Mesodermal cell (in vitro differentiated cells): ENCODE measurements around the gene RASA1.
A peak's percentile ranks its signal among the peaks of the same experiment; 100 is the strongest.
"Not testable (repeated sequence)": the region's sequence is repeated elsewhere in the genome, so short reads cannot be mapped to it uniquely, and the experiment has no call there.

ENCODE experiments used
- H3K27ac ChIP-seq: 2 replicates; pipeline ENCODE4 v1.7.0; 2013; ENCODE audit warnings: mild to moderate bottlenecking, low read depth, low read length, moderate library complexity; ENCODE audit not compliant: severe bottlenecking
- H3K36me3 ChIP-seq: 2 replicates; pipeline ENCODE4 v1.7.1; 2013; ENCODE audit warnings: mild to moderate bottlenecking, low read length, moderate library complexity; ENCODE audit not compliant: control insufficient read depth, insufficient read depth
- H3K4me1 ChIP-seq: one replicate; pipeline ENCODE4 v1.7.1; 2013; ENCODE audit warnings: mild to moderate bottlenecking, low read length; ENCODE audit not compliant: insufficient read depth, control insufficient read depth, poor library complexity, severe bottlenecking
- H3K4me3 ChIP-seq: 2 replicates; pipeline ENCODE4 v1.7.0; 2013; ENCODE audit warnings: low read length, control low read depth, mild to moderate bottlenecking; ENCODE audit not compliant: insufficient read depth, poor library complexity, severe bottlenecking; ENCODE audit errors: extremely low read depth
- H3K9me3 ChIP-seq: 2 replicates; pipeline ENCODE4 v1.7.1; 2013; ENCODE audit warnings: mild to moderate bottlenecking, low read length, moderate library complexity; ENCODE audit not compliant: control insufficient read depth
- WGBS, 2 experiments: methylation state at CpG; one replicate each; pipeline ENCODE4 v1.1.5; 2013; ENCODE audit warnings: missing lambda C conversion rate in 2 of 2; ENCODE audit not compliant: insufficient coverage in 2 of 2; 5-methylcytosine and 5-hydroxymethylcytosine counted together

RASA1 gene

DNA sequence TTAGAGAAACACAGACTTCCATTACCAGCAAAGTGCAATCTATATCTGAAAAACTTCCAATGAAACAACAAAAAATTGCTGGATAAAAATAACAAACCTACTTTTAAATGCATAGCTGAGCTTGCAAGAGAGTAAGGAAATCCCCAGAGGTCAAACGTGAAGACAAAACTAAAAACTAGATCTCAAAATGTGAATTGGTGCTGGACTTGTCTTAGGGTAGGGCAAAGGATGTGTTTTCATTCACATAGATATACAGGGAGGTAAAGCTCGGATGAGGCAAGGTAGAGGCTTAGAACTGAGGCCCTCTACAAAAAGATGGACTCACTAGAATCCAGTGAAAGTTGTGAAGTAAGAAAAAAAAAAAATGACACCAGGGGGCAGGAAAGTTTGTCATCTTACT is 13.6 kb upstream of the RASA1 start:
- 57% methylated on average over 1 of the region's 2 CpGs; no CpG with 5 or more reads in 1 of the 2 experiments for WGBS, 2 experiments
- no peak overlapping the region for H3K27ac ChIP-seq
- H3K4me3 ChIP-seq, result no peak overlapping the region
- peaks cover 3% of the 10 kb centered on the region for H3K9me3 ChIP-seq
- no peaks in the 10 kb centered on the region for H3K4me1 ChIP-seq
- H3K36me3 ChIP-seq, result no peaks in the 10 kb centered on the region

DNA sequence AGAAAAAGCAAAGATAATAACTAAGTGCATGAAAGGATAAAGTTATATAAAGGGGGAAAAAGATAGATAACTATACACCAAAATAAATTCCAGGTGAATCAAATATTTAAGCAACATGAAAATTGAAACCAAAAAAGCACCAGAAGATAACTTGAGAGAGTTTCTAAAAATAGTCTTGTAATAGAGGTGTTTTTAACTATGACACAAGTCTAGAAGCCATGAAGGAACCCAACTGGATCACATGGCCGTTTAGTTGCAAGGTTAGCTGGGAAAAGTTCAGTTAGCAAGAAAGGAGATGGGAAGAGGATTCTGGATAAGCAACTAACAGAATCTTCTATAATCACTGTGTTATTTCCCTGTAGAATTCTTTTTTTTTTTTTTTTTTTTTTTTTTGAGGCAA is 9.2 kb upstream of the RASA1 start:
- H3K4me3 ChIP-seq, result no peak overlapping the region
- H3K4me1 ChIP-seq, result no peaks in the 10 kb centered on the region
- H3K36me3 ChIP-seq, result no peaks in the 10 kb centered on the region
- H3K9me3 ChIP-seq, result no peaks in the 10 kb centered on the region
- 100% methylated on average over 1 of the region's 1 CpG; no CpG with 5 or more reads in 1 of the 2 experiments for WGBS, 2 experiments
- H3K27ac ChIP-seq, result no peak overlapping the region

DNA sequence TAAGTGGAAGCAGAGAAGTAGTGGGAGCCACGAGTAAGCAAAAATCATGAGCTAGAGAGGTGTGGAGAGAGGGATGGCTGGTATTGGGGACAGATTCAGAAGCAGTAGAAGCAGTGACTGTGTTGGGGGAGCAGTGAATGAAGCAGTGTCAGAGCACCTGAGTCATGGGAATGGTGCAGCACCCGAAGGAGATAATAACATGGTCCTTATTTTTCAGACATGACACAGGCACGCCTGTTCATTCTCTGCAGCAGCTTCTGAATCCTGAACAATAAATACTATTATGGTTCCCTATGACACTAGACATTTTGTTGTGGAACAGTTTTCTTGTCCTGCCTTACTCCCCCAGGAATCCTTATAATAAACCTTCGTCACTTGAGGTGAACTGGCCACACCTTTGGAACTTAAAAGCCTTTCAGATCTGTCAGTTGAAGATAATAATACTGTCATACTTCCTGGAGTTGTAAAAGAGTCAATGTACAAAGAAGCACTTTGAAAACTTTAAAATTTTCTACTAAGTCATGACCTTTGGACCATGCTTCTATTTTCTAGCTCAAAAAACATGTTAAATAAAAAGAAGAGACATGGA is 7.0 kb upstream of the RASA1 start:
- no peak overlapping the region for H3K27ac ChIP-seq
- 73 to 95% methylated on average over 1 to 3 of the region's 4 CpGs for WGBS, 2 experiments
- H3K36me3 ChIP-seq, result no peaks in the 10 kb centered on the region
- no peak overlapping the region for H3K4me3 ChIP-seq
- no peaks in the 10 kb centered on the region for H3K9me3 ChIP-seq
- no peaks in the 10 kb centered on the region for H3K4me1 ChIP-seq

DNA sequence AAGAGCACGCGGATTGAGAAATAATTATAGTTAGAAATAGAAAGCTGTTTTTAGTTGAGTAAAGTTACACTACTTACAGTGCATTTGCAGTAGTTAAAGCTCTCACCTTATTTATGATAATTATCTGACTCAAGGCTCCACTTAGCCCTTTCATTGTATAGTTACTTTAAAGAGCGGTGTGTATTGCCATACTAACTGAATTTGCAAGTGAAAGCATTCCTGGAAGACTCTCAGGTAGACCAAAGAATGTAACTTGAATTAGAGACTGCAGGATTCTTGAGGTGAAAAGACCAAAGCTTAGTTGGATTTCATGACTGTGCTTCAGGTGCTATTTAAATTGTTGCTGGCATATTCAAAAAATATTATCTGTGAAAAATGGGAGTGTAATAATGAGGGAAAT is 4.2 kb upstream of the RASA1 start:
- no peak overlapping the region for H3K4me3 ChIP-seq
- no peaks in the 10 kb centered on the region for H3K9me3 ChIP-seq
- no peak overlapping the region for H3K27ac ChIP-seq
- 13% methylated on average over 1 of the region's 3 CpGs; no CpG with 5 or more reads in 1 of the 2 experiments for WGBS, 2 experiments
- H3K36me3 ChIP-seq, result no peaks in the 10 kb centered on the region
- no peaks in the 10 kb centered on the region for H3K4me1 ChIP-seq

DNA sequence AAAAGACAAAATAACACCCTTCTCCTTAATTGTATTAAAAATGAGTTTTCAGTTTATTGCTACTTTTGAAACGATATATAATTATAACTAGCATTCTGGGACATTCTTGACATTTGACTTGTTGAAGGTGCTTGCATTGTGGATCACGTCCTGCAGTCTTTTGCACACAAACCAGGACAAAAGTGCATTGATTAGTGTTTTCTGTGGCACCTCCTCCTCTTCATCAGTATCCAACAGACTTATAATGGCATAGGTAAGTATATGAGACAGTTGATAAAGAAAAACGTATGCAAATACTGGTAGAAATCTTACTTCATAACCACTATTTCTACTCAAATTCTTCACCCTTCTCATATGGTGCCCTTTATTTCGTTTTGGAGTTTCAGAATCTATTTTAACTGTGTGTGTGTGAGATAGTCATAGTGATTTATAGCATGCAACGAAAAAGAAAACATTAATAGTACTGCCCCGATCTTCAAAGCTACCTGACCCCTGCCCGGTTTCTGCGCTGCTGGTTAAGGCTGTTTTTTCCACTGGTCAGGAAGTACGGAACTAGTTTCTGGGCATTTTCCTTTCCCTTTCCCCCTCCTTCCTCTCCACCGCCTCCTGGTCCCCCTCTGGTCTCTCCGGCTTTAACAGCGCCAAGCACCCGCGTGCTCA is 639 bp upstream of the RASA1 start:
- H3K4me1 ChIP-seq, result no peaks in the 10 kb centered on the region
- peak overlapping the region; percentile 95 for H3K4me3 ChIP-seq
- peaks cover 17% of the 10 kb centered on the region for H3K36me3 ChIP-seq
- no peaks in the 10 kb centered on the region for H3K9me3 ChIP-seq
- H3K27ac ChIP-seq, result peak overlapping the region; percentile 78
- 0 to 12% methylated on average over 8 to 9 of the region's 14 CpGs for WGBS, 2 experiments

DNA sequence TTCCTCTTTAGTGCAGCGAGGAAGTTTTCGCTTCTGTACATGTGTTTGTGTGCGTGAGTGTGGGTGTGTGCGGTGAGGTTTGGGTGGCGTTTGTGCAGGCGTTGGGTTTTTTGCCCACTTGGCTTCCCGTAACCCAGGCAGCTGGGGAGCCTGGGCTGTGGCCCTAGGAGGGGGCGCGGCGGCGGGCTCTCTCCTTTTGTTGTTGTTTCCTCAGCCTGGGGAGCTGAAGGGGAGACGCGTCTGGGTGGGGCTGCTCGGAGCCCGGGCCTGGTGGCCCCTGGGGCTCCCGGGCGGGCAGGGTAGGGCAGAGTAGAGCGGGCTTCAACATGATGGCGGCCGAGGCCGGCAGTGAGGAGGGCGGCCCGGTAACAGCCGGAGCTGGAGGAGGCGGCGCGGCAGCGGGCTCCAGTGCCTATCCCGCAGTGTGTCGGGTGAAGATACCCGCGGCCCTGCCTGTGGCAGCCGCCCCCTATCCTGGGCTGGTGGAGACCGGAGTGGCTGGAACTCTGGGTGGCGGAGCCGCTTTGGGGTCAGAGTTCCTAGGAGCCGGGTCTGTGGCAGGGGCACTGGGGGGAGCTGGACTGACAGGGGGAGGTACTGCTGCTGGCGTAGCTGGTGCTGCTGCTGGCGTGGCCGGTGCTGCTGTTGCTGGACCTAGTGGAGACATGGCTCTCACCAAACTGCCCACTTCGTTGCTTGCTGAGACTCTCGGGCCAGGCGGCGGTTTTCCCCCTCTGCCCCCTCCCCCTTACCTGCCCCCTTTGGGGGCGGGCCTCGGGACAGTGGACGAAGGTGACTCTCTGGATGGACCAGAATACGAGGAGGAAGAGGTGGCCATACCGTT is 665 bp downstream of the RASA1 start:
- peaks cover 25% of the 10 kb centered on the region for H3K36me3 ChIP-seq
- peak overlapping the region; percentile 88 for H3K27ac ChIP-seq
- no peaks in the 10 kb centered on the region for H3K4me1 ChIP-seq
- H3K9me3 ChIP-seq, result no peaks in the 10 kb centered on the region
- H3K4me3 ChIP-seq, result peak overlapping the region; percentile 95
- WGBS, 2 experiments, result 1 to 2% methylated on average over 27 to 29 of the region's 49 CpGs

DNA sequence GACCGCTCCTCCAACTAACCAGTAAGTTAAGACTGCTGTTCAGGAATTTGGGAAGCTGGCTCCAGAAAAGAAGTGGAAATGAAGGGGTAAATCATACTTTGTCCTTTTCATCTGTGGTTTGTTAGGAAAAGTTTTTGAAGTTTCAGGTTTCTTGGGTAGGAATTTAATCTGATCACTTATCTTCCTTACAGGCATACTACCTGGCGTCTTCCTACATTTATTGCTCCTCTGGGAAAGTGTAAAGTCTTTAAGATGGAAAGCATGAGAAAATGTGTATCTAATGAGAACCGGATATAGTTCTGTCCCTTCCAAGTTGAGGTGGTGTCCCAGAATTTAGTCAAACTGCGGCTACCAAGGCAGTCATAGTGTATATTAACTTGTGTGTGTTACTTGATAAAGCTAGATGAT is 1.3 kb downstream of the RASA1 start:
- H3K4me3 ChIP-seq, result peak overlapping the region; percentile 95
- H3K4me1 ChIP-seq, result no peaks in the 10 kb centered on the region
- peaks cover 31% of the 10 kb centered on the region for H3K36me3 ChIP-seq
- H3K9me3 ChIP-seq, result no peaks in the 10 kb centered on the region
- 22 to 32% methylated on average over 2 of the region's 4 CpGs for WGBS, 2 experiments
- peak overlapping the region; percentile 88 for H3K27ac ChIP-seq

DNA sequence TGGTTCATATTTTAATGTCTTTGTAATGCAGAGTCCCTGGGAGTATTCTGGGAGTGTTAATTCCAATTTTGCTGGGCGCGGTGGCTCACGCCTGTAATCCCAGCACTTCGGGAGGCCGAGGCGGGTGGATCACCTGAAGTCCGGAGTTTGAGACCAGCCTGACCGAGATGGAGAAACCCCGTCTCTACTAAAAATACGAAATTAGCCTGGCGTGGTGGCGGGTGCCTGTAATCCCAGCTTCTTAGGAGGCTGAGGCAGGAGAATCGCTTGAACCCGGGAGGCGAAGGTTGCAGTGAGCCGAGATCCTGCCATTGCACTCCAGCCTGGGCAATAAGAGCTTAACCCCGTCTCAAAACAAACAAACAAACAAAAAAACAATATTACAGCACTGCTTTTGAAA is 3.2 kb downstream of the RASA1 start:
- H3K27ac ChIP-seq, H3K4me3 ChIP-seq, H3K4me1 ChIP-seq, H3K9me3 ChIP-seq: not testable (repeated sequence)
- WGBS, 2 experiments, result 93 to 97% methylated on average over 16 of the region's 17 CpGs
- H3K36me3 ChIP-seq, result peaks cover 39% of the 10 kb centered on the region

DNA sequence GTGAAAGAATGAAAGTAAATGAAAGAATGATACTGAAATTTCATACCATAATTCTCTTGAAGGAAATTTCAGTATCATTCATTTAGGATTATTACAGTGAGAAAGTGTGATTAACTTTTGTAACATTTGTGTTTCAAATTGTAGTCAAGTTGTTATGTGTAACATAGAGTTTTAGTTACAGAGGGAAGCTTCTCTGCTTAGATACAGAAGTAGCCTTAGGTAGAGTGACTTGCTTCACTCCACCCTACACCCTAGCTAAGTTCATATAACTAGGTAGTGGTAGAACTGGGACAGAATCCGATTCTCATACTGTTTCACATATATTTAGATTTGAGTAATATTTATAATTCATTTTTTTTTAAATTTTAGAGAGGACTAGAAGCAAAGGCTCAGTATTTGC is 9.0 kb downstream of the RASA1 start:
- Histone ChIP-seq H3K27ac (no peak overlapping the region), H3K4me3 (no peak overlapping the region), H3K9me3 (no peaks in the 10 kb centered on the region), H3K36me3 (peaks cover 41% of the 10 kb centered on the region), H3K4me1 (no peaks in the 10 kb centered on the region)
- no CpG with 5 or more reads among the region's 1 CpG for WGBS, 2 experiments

DNA sequence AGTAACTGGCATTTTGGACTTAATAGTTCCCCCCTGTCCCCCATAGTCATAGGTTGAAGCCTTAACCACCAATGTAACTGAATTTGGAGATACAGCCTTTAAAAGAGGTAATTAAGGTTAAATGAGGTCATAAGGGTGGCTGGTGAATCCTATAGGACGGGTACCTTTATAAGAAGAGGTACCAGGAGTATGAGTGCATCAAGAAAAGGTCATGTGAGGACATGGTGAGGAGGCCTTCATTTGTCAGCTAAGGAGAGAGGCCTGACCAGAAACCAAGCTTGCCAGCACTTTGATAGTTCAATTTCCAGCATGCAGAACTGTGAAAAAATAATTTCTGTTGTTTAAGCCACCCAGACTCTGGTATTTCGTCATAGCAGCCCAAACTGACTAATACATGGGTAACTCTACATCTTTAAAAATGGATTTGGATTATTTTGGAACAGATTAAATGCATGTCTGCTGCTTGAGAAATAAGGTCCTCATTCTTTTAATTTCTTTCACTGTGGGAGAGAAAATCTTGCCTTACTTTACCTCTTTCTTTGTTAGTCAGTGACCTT is 9.7 kb downstream of the RASA1 start:
- 90 to 100% methylated on average over 2 of the region's 2 CpGs for WGBS, 2 experiments
- peaks cover 34% of the 10 kb centered on the region for H3K36me3 ChIP-seq
- no peaks in the 10 kb centered on the region for H3K9me3 ChIP-seq
- no peak overlapping the region for H3K27ac ChIP-seq
- no peak overlapping the region for H3K4me3 ChIP-seq
- no peaks in the 10 kb centered on the region for H3K4me1 ChIP-seq
